A549 (cell line): Measurements from ENCODE around the gene SMARCD3. TPM values are rescaled to one million over a fixed set of nuclear protein-coding genes. Genes with fewer than 3 reads are reported as not detected.

Experiments used
- ATAC-seq, 2 experiments: fragments of 200-7000 bp in 1 of 2; fragments of >200 bp in 1 of 2; cut with Nextera tagmentation in 1 of 2; cut with Tn5 transposase in 1 of 2; 3 replicates each; pipeline versions ENCODE4 v1.8.0 to v1.9.1; 2018 to 2020; ENCODE audit warnings: mild to moderate bottlenecking in 1 of 2, moderate library complexity in 1 of 2
- CTCF ChIA-PET: fragments of 300-600 bp; sonication (Branson Sonifier 250); formaldehyde crosslinking; extraction: SDS; loops from one replicate; lab custom pipeline; 2021; ENCODE audit warnings: antibody characterized with exemption, inconsistent platforms; lab: Yijun Ruan, JAX
- POLR2A ChIA-PET: fragments of 350-600 bp; formaldehyde crosslinking; extraction: SDS; loops from one replicate; lab custom pipeline; 2021; ENCODE audit warnings: antibody characterized with exemption, inconsistent platforms; lab: Yijun Ruan, JAX
- DNase-seq, 2 experiments: peaks; one replicate each; pipeline versions ENCODE4 v3.0.0 to v3.0.0-alpha.2; 2011 to 2016; ENCODE audit warnings: low read depth in 1 of 2, low spot score in 1 of 2
- FAIRE-seq: peaks from 2 replicates; lab custom pipeline; 2011; peaks lifted over from hg19 to GRCh38; lab: Jason Lieb, UNC
- H3K27ac ChIP-seq, 2 experiments: fragments of >200 bp; sonication (Bioruptor Twin); formaldehyde crosslinking; 3 replicates each; pipeline ENCODE4 v1.5.1; 2016 to 2017
- H3K4me1 ChIP-seq: fragments of >200 bp; sonication (Bioruptor Twin); formaldehyde crosslinking; 3 replicates; pipeline ENCODE4 v1.6.1; 2016
- H3K4me2 ChIP-seq: fragments of >200 bp; sonication (Bioruptor Twin); formaldehyde crosslinking; 3 replicates; pipeline ENCODE4 v1.6.1; 2016
- H3K4me3 ChIP-seq: fragments of >200 bp; sonication (Bioruptor Twin); formaldehyde crosslinking; 3 replicates; pipeline ENCODE4 v1.5.1; 2016
- H3K9me3 ChIP-seq: fragments of >200 bp; sonication (Bioruptor Twin); formaldehyde crosslinking; 3 replicates; pipeline ENCODE4 v1.6.1; 2016
- BHLHE40 ChIP-seq: IDR thresholded peaks from 2 replicates; pipeline ENCODE4 v1.6.1; 2012; ENCODE audit warnings: low read depth, low read length, inconsistent platforms
- CBX8 ChIP-seq: fragments of 200-600 bp; sonication (generic); IDR thresholded peaks from 2 replicates; pipeline ENCODE4 v1.6.1; 2016
- ESRRA ChIP-seq: fragments of 150-350 bp; IDR thresholded peaks from 2 replicates; pipeline ENCODE4 v1.6.1; 2014; ENCODE audit warnings: mild to moderate bottlenecking, low read length, borderline replicate concordance
- GATA3 ChIP-seq: IDR thresholded peaks from 2 replicates; pipeline ENCODE4 v1.6.1; 2012; ENCODE audit warnings: borderline replicate concordance
- HEYL ChIP-seq: fragments of 250-450 bp; sonication (Bioruptor Pico); IDR thresholded peaks from 2 replicates; pipeline ENCODE4 v1.8.0; 2021; ENCODE audit warnings: mild to moderate bottlenecking, moderate library complexity
- HOXA7 ChIP-seq: fragments of 250-450 bp; sonication (Bioruptor Pico); IDR thresholded peaks from 2 replicates; pipeline ENCODE4 v1.5.0; 2020; ENCODE audit warnings: mild to moderate bottlenecking, moderate library complexity
- HOXB5 ChIP-seq: fragments of 250-450 bp; sonication (Bioruptor Pico); IDR thresholded peaks from 2 replicates; pipeline ENCODE4 v1.5.0; 2020; ENCODE audit warnings: mild to moderate bottlenecking, moderate library complexity
- KDM1A ChIP-seq: fragments of 200-600 bp; sonication (generic); IDR thresholded peaks from 2 replicates; pipeline ENCODE4 v1.6.1; 2016; ENCODE audit warnings: low read depth, mild to moderate bottlenecking
- KDM5A ChIP-seq: fragments of 200-600 bp; sonication (generic); IDR thresholded peaks from 2 replicates; pipeline ENCODE4 v1.6.1; 2016; ENCODE audit warnings: antibody characterized with exemption, mild to moderate bottlenecking
- MAFK ChIP-seq: fragments of 450-650 bp; IDR thresholded peaks from 2 replicates; pipeline ENCODE4 v1.6.1; 2014; ENCODE audit not compliant: partially characterized antibody
- MAX ChIP-seq: IDR thresholded peaks from 2 replicates; pipeline ENCODE4 v1.6.1; 2012
- MAZ ChIP-seq: fragments of 150-350 bp; IDR thresholded peaks from 2 replicates; pipeline ENCODE4 v1.6.1; 2014; ENCODE audit warnings: antibody characterized with exemption, low read depth, low read length, borderline replicate concordance
- NPAS2 ChIP-seq: fragments of 250-450 bp; sonication (Bioruptor Pico); IDR thresholded peaks from 2 replicates; pipeline ENCODE4 v1.8.0; 2022; ENCODE audit warnings: mild to moderate bottlenecking, moderate library complexity, borderline replicate concordance
- NR3C1 ChIP-seq: fragments of >200 bp; sonication (Bioruptor Twin); formaldehyde crosslinking; IDR thresholded peaks from 3 replicates; pipeline ENCODE4 v1.6.1; 2017
- PHF8 ChIP-seq: fragments of 200-600 bp; sonication (generic); IDR thresholded peaks from 2 replicates; pipeline ENCODE4 v1.6.1; 2016; ENCODE audit warnings: low read depth, mild to moderate bottlenecking, antibody characterized with exemption, moderate library complexity, borderline replicate concordance
- POLR2A ChIP-seq: IDR thresholded peaks from 2 replicates; pipeline ENCODE4 v1.6.1; 2012; ENCODE audit warnings: mild to moderate bottlenecking, low read length
- POLR2AphosphoS2 ChIP-seq: conservative IDR thresholded peaks from 2 replicates; pipeline ENCODE4 v1.6.1; 2012; ENCODE audit warnings: low read length, improper control_type of control experiment, inconsistent platforms
- USF2 ChIP-seq: fragments of 450-650 bp; IDR thresholded peaks from 2 replicates; pipeline ENCODE4 v1.6.1; 2014; ENCODE audit warnings: antibody characterized with exemption
- ZFP36 ChIP-seq: fragments of 450-650 bp; IDR thresholded peaks from 2 replicates; pipeline ENCODE4 v1.6.1; 2014; ENCODE audit warnings: borderline replicate concordance; ENCODE audit not compliant: partially characterized antibody
- ZSCAN20 ChIP-seq: fragments of 250-450 bp; sonication (Bioruptor Pico); IDR thresholded peaks from 2 replicates; pipeline ENCODE4 v1.8.0; 2022; ENCODE audit warnings: mild to moderate bottlenecking, moderate library complexity
- WGBS: methylation state at CpG from one replicate; pipeline ENCODE4 v1.1.6; 2017; ENCODE audit errors: missing lambda C conversion rate; 5-methylcytosine and 5-hydroxymethylcytosine counted together
- polyA plus RNA-seq, 4 experiments: library from polyadenylated mRNA; depleted of rRNA in 3 of 4; stranded (reverse); fragments of >200 nt; fragmentation: RNase III in 1 of 4; extraction: RNeasy Plus Mini Kit Qiagen cat#74134 plus additional on column Dnase treatment in 1 of 4; gene quantifications; 2 replicates in 3 of 4; 3 replicates in 1 of 4; pipeline ENCODE4 v1.2.3, GENCODE V29; 2011 to 2017
- TF ChIP-seq, protein P1 (sequence below): IDR thresholded peaks from 2 replicates; pipeline ENCODE4 v1.6.1; 2012
- TF ChIP-seq, protein P2 (sequence below): fragments of >200 bp; sonication (Bioruptor Twin); formaldehyde crosslinking; IDR thresholded peaks from 3 replicates; pipeline ENCODE4 v1.5.1; 2016

SMARCD3 gene
- polyA plus RNA-seq, 2 of the 4 experiments (the other 2 are of a cell fraction), result 11.6 to 12.5 TPM

- no peak overlapping the region for H3K27ac ChIP-seq
- H3K4me1 ChIP-seq, result no peaks in the 10 kb centered on the region
- 47% methylated on average over 2 of the region's 2 CpGs for WGBS
- no peak overlapping the region for H3K4me2 ChIP-seq
- ATAC-seq (no peak), FAIRE-seq (no peak), DNase-seq (no peak)
- no peak overlapping the region for H3K4me3 ChIP-seq
- peaks cover 9% of the 10 kb centered on the region; the same call in 1 of the 3 replicates for H3K9me3 ChIP-seq
- ChIA-PET POLR2A (no interaction called here), CTCF (interaction anchor here (0.6 to 1.4 kb wide), 6 partner anchors 13 to 65 kb away, joined by 3 to 7 read pairs (median 3); no protein-coding TSS in a partner anchor)
- no peak for TF ChIP-seq BHLHE40
- no peak for TF ChIP-seq MAZ
- TF ChIP-seq, protein P1, sequence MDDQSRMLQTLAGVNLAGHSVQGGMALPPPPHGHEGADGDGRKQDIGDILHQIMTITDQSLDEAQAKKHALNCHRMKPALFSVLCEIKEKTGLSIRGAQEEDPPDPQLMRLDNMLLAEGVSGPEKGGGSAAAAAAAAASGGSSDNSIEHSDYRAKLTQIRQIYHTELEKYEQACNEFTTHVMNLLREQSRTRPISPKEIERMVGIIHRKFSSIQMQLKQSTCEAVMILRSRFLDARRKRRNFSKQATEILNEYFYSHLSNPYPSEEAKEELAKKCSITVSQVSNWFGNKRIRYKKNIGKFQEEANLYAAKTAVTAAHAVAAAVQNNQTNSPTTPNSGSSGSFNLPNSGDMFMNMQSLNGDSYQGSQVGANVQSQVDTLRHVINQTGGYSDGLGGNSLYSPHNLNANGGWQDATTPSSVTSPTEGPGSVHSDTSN, result no peak
- TF ChIP-seq HEYL, result no peak
- no peak for TF ChIP-seq KDM1A
- TF ChIP-seq PHF8, result no peak
- no peak for TF ChIP-seq CBX8
- no peak for TF ChIP-seq POLR2AphosphoS2
- no peak for TF ChIP-seq HOXB5
- no peak for TF ChIP-seq ESRRA
- TF ChIP-seq GATA3, result no peak
- no peak for TF ChIP-seq MAFK
- TF ChIP-seq ZSCAN20, result no peak
- TF ChIP-seq POLR2A, result no peak
- no peak for TF ChIP-seq HOXA7
- TF ChIP-seq MAX, result no peak
Observed at GRCh38 chr7:151286148-151286547, 37.7 kb upstream of the SMARCD3 start.

GRCh38 chr7:151283302-151283701, 34.8 kb upstream of the SMARCD3 start:
- ATAC-seq (no peak), DNase-seq (no peak), FAIRE-seq (no peak)
- 52% methylated on average over 2 of the region's 2 CpGs for WGBS
- peaks cover 9% of the 10 kb centered on the region; the same call in 1 of the 3 replicates for H3K9me3 ChIP-seq
- TF ChIP-seq NPAS2 (CRISPR knock-in tag) (no peak), KDM5A (no peak), GATA3 (no peak), USF2 (no peak)
- H3K27ac ChIP-seq, result no peak overlapping the region
- ChIA-PET POLR2A (no interaction called here), CTCF (interaction anchor here (2.2 kb wide), 1 partner anchor 32 kb away, joined by 6 read pairs; no protein-coding TSS in a partner anchor)
- H3K4me3 ChIP-seq, result no peak overlapping the region
- no peaks in the 10 kb centered on the region for H3K4me1 ChIP-seq
- no peak overlapping the region for H3K4me2 ChIP-seq

GRCh38 chr7:151282111-151282510, 33.6 kb upstream of the SMARCD3 start:
- no peaks in the 10 kb centered on the region for H3K4me1 ChIP-seq
- H3K4me2 ChIP-seq, result no peak overlapping the region
- TF ChIP-seq POLR2AphosphoS2 (no peak), ZFP36 (no peak), KDM5A (no peak), NR3C1 (no peak)
- TF ChIP-seq, protein P2, sequence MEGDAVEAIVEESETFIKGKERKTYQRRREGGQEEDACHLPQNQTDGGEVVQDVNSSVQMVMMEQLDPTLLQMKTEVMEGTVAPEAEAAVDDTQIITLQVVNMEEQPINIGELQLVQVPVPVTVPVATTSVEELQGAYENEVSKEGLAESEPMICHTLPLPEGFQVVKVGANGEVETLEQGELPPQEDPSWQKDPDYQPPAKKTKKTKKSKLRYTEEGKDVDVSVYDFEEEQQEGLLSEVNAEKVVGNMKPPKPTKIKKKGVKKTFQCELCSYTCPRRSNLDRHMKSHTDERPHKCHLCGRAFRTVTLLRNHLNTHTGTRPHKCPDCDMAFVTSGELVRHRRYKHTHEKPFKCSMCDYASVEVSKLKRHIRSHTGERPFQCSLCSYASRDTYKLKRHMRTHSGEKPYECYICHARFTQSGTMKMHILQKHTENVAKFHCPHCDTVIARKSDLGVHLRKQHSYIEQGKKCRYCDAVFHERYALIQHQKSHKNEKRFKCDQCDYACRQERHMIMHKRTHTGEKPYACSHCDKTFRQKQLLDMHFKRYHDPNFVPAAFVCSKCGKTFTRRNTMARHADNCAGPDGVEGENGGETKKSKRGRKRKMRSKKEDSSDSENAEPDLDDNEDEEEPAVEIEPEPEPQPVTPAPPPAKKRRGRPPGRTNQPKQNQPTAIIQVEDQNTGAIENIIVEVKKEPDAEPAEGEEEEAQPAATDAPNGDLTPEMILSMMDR, result no peak
- no peak overlapping the region for H3K4me3 ChIP-seq
- ChIA-PET POLR2A (interaction anchor here (0.6 to 0.7 kb wide), 2 partner anchors 9 to 291 kb away, joined by 3 to 4 read pairs; no protein-coding TSS in a partner anchor), CTCF (interaction anchor here (0.7 to 2.2 kb wide), 2 partner anchors 12 to 33 kb away, joined by 3 to 6 read pairs; no protein-coding TSS in a partner anchor)
- 54% methylated on average over 8 of the region's 8 CpGs for WGBS
- ATAC-seq, result no peak
- H3K9me3 ChIP-seq, result peaks cover 9% of the 10 kb centered on the region; the same call in 1 of the 3 replicates
- H3K27ac ChIP-seq, result no peak overlapping the region
- no peak for DNase-seq
- no peak for FAIRE-seq
